Activated B cell treated with CpG ODN at 0.5 μM for 24 hours (primary cell): ENCODE measurements around the gene FBH1. TPM values are rescaled to one million over a fixed set of nuclear protein-coding genes. Genes with fewer than 3 reads are reported as not detected.

Source experiments
- ATAC-seq: fragments of 200-7000 bp; cut with Tn5 transposase; one replicate; pipeline ENCODE4 v1.10.0; 2021; ENCODE audit warnings: low read depth, mild to moderate bottlenecking, moderate library complexity
- CTCF ChIA-PET: fragments of 350-600 bp; sonication (Branson Sonifier 250); formaldehyde crosslinking; loops from one replicate; lab custom pipeline; 2021; ENCODE audit warnings: antibody characterized with exemption; lab: Charles Lee
- POLR2A ChIA-PET: fragments of 350-600 bp; sonication (Branson Sonifier 250); formaldehyde crosslinking; loops from one replicate; lab custom pipeline; 2021; ENCODE audit warnings: antibody characterized with exemption; lab: Charles Lee
- DNase-seq: peaks from one replicate; pipeline ENCODE4 v3.0.0; 2022
- H3K27ac Mint-ChIP-seq: one replicate; pipeline ENCODE4 v1.8.0; 2020; ENCODE audit warnings: mixed read lengths
- H3K27me3 Mint-ChIP-seq: one replicate; pipeline ENCODE4 v1.8.0; 2021; ENCODE audit warnings: mixed read lengths
- H3K36me3 Mint-ChIP-seq: one replicate; pipeline ENCODE4 v1.8.0; 2021; ENCODE audit warnings: low read depth, mixed read lengths
- H3K4me1 Mint-ChIP-seq: one replicate; pipeline ENCODE4 v1.8.0; 2021; ENCODE audit warnings: mixed read lengths
- H3K4me3 Mint-ChIP-seq: one replicate; pipeline ENCODE4 v1.8.0; 2020; ENCODE audit warnings: mild to moderate bottlenecking, mixed read lengths
- H3K9me3 Mint-ChIP-seq: one replicate; pipeline ENCODE4 v1.8.0; 2020; ENCODE audit warnings: mixed read lengths
- intact Hi-C: fragments of 100-400 bp; cut with micrococcal nuclease; formaldehyde crosslinking; loops from one replicate; pipeline ENCODE4 v1.15.1; 2024
- total RNA-seq: library from RNA; stranded (reverse); gene quantifications from 2 replicates; pipeline ENCODE4 v1.2.3, GENCODE V29; 2022
- TF ChIP-seq, protein P1 (sequence below): fragments of 200-600 bp; IDR thresholded peaks from one replicate; pipeline ENCODE4 v1.8.0; 2022; ENCODE audit warnings: antibody characterized with exemption, mild to moderate bottlenecking

The FBH1 gene
- total RNA-seq, 1 donor from 2014 or later: 65.5 TPM

GRCh38 chr10:5965266-5965665, 75.2 kb downstream of the FBH1 start:
- POLR2A ChIA-PET: no interaction called here
- Mint-ChIP-seq H3K36me3 (peaks cover 46% of the 10 kb centered on the region), H3K9me3 (no peaks in the 10 kb centered on the region), H3K27me3 (no peaks in the 10 kb centered on the region), H3K27ac (no peak overlapping the region), H3K4me1 (peaks cover 1% of the 10 kb centered on the region), H3K4me3 (no peak overlapping the region)
- intact Hi-C loops: no loop called here
- CTCF ChIA-PET: no interaction called here
- TF ChIP-seq, protein P1, sequence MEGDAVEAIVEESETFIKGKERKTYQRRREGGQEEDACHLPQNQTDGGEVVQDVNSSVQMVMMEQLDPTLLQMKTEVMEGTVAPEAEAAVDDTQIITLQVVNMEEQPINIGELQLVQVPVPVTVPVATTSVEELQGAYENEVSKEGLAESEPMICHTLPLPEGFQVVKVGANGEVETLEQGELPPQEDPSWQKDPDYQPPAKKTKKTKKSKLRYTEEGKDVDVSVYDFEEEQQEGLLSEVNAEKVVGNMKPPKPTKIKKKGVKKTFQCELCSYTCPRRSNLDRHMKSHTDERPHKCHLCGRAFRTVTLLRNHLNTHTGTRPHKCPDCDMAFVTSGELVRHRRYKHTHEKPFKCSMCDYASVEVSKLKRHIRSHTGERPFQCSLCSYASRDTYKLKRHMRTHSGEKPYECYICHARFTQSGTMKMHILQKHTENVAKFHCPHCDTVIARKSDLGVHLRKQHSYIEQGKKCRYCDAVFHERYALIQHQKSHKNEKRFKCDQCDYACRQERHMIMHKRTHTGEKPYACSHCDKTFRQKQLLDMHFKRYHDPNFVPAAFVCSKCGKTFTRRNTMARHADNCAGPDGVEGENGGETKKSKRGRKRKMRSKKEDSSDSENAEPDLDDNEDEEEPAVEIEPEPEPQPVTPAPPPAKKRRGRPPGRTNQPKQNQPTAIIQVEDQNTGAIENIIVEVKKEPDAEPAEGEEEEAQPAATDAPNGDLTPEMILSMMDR: no peak
- ATAC-seq: no peak
- DNase-seq: no peak

GRCh38 chr10:5968037-5968680, 78.1 kb downstream of the FBH1 start:
- DNase-seq (no peak), ATAC-seq (no peak)
- no peaks in the 10 kb centered on the region for H3K9me3 Mint-ChIP-seq
- TF ChIP-seq, protein P1: no peak
- no peaks in the 10 kb centered on the region for H3K27me3 Mint-ChIP-seq
- H3K27ac Mint-ChIP-seq: no peak overlapping the region
- CTCF ChIA-PET: no interaction called here
- H3K4me3 Mint-ChIP-seq: no peak overlapping the region
- intact Hi-C loops: no loop called here
- POLR2A ChIA-PET: interaction anchor here (1.6 kb wide), 1 partner anchor 9 kb away, joined by 5 read pairs; the partner anchor contains the start of gene IL15RA
- H3K36me3 Mint-ChIP-seq: peaks cover 30% of the 10 kb centered on the region
- H3K4me1 Mint-ChIP-seq: peaks cover 23% of the 10 kb centered on the region

- ATAC-seq (no peak), DNase-seq (no peak)
- H3K4me1 Mint-ChIP-seq: peaks cover 30% of the 10 kb centered on the region
- CTCF ChIA-PET: no interaction called here
- no peak overlapping the region for H3K4me3 Mint-ChIP-seq
- no peaks in the 10 kb centered on the region for H3K27me3 Mint-ChIP-seq
- H3K9me3 Mint-ChIP-seq: no peaks in the 10 kb centered on the region
- no peak overlapping the region for H3K27ac Mint-ChIP-seq
- TF ChIP-seq, protein P1: no peak
- H3K36me3 Mint-ChIP-seq: peaks cover 22% of the 10 kb centered on the region
- POLR2A ChIA-PET: no interaction called here
- intact Hi-C loops: no loop called here
Measured at GRCh38 chr10:5968681-5969453, 78.8 kb downstream of the FBH1 start.

DNA sequence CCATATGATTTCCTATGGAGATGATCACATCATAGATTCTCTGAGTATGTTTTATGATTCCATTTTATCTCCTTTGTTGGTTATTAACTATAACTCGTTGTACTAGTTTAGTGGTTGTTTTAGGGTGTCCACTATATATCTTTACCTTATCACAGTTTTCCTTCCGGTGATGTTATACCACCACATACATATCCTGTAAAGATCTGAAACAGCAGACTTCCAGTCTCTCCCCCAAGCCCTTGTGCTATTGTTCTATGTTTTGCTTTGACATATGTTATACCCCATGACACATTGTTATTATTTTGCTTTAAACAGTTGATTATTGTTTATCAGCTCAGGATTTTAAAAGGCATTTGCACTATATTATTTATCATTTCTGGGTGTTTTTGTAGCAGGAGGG, 80.0 kb downstream of the FBH1 start:
- DNase-seq (no peak), ATAC-seq (no peak)
- ChIA-PET CTCF (no interaction called here), POLR2A (no interaction called here)
- TF ChIP-seq, protein P1: no peak
- H3K27ac Mint-ChIP-seq: no peak overlapping the region
- H3K4me3 Mint-ChIP-seq: no peak overlapping the region
- no peaks in the 10 kb centered on the region for H3K27me3 Mint-ChIP-seq
- H3K36me3 Mint-ChIP-seq: peaks cover 17% of the 10 kb centered on the region
- H3K4me1 Mint-ChIP-seq: peaks cover 41% of the 10 kb centered on the region
- intact Hi-C loops: loop anchor here (10.0 kb wide), 2 partner anchors 525 to 1815 kb away; partner anchors contain the start of genes ATP5F1C and KIN
- H3K9me3 Mint-ChIP-seq: no peaks in the 10 kb centered on the region

DNA sequence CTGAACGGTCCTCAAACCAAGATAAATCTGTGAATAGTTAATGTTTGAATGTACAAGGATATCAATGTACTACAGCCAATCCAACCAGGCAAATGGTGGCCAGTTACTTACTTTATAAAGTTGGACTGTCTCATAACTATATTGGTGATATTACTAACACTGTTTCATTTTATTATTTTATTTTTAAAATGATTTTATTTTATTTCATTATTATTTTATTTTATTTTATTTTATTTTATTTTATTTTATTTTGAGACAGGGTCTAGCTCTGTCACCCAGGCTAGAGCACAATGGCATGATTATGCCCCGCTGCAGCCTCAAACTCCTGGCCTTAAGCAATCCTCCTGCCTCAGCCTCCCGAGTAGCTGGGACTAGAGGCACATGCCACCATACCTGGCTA, 80.5 kb downstream of the FBH1 start:
- no peak for ATAC-seq
- Mint-ChIP-seq H3K27me3 (no peaks in the 10 kb centered on the region), H3K4me3 (no peak overlapping the region), H3K36me3 (peaks cover 14% of the 10 kb centered on the region), H3K27ac (no peak overlapping the region), H3K4me1 (peaks cover 45% of the 10 kb centered on the region), H3K9me3 (no peaks in the 10 kb centered on the region)
- POLR2A ChIA-PET: no interaction called here
- CTCF ChIA-PET: no interaction called here
- TF ChIP-seq, protein P1: no peak
- DNase-seq: no peak
- intact Hi-C loops: loop anchor here (10.0 kb wide), 2 partner anchors 526 to 1814 kb away; partner anchors contain the start of genes ATP5F1C and KIN
